Measurements from ENCODE around the gene TSTD1. TPM values are rescaled to one million over a fixed set of nuclear protein-coding genes. Genes with fewer than 3 reads are reported as not detected.

Gene TSTD1
- 38.3 and 82.1 TPM in 2 replicates for total RNA-seq

DNA sequence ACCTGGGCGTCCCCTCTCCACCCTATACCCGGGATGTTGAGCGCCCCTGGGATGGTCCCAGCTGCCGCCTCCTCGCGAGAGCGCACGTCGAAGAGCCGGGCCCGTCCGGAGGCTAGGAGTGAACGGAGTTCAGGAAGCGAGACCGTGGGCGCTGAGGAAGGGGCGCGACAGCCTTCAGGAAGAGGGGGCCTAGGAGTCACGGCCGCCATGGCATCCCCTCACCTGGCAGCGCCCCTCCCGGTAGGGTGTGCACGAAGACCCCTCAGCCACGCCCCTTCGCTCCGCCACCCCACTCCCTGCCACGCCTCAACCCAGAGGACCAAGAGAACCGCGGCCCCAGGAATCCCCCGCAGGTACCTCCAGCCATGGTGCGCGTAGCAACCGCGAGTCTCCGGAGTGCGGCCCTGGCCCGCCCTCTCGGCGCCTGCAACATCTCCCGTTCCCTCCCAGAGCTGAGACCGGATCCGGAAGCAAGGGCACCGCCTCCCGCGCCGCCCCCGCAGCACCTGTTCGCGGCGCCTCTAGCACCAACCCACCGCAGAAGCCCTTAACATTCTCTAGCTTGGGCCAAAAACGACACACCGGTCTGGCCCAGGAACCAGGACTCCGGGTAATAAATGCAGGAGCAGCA lies at the start of gene TSTD1:
Gene TSTD1 (minus strand): TSS at position 442 of the 631 bp plus-strand sequence. CDS start 75 bp downstream, at position 367.

DNA sequence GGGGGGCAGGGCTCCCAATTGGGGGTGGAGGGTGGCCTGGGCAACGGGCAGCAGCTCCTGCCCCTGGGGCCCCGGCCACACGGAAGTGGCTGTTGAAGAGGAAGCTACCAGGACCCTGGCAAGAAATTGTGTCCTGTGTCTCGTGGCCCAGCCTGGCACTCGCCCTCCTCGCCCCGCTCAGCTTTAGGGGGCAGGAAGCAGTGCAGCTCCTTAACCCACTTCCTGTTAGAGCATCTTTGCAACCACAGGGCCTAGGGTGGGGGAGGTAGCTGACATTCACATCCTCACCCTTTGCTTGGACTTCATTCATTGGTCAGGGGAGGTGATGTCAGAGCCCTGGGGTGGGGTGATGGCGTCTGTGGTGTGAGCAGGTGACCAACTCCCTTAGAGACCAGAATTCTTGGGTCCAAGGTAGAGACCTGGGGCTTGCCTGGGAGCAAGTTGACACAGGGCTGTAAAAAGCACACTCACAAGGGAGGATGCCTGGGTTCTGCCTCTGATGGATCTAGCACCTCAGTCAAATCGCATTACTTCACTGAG lies 31.0 kb upstream of the TSTD1 start, which contains the start of gene ARHGAP30:
Gene ARHGAP30 (minus strand): TSS at position 161 of the 540 bp plus-strand sequence. CDS start 267 bp downstream, outside the sequence.

GRCh38 chr1:161045736-161046604 lies 7.2 kb upstream of the TSTD1 start, which contains the start of gene USF1:
Gene USF1 (minus strand): TSS chr1:161045977. CDS start chr1:161043275, 2,702 bp downstream.

DNA sequence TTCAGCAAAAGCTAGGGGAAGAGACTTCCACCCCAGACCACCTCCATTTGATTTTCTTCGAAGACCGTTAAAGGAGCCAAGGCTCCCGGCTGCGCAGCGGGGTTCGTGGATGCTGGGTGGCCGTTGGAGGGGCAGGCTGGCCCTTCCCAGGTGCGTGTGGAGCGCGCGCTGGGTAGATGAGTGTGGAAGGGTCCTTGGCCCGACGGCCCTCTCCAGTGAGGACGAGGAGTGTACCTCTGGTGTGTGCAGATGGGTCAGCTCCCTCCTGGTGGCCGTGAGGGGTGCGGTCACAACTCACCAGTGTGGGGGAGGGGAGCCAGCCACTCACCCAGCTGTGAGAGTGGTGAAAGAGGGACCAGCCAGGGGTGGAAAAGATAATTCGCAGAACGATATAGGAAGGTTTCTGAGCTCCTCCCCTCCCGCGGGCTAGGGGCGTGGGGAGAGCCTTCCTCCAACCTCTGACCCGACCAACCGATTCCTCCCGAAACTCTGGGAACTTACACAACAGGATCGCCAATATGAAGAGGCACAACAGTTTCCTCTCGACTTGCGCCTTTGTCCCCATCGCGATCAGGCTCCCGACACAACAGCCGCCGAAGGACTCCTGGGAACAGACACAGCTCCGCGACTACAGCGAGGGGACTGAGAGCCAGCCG lies 18.1 kb downstream of the TSTD1 start, which contains the start of gene F11R:
Gene F11R (minus strand): TSS at position 644 of the 656 bp plus-strand sequence. CDS start 79 bp downstream, at position 565.

Other genes with a start within 250 kb of the TSTD1 start
- not detected in 2 replicates for gene LY9, start 242.8 kb downstream of the TSTD1 start, total RNA-seq
- gene CD244, start 176.1 kb downstream of the TSTD1 start, total RNA-seq, result not detected in 2 replicates
- gene ITLN1, start 153.8 kb downstream of the TSTD1 start, total RNA-seq, result not detected in 2 replicates
- not detected in 2 replicates for gene ITLN2, start 84.2 kb downstream of the TSTD1 start, total RNA-seq
- 104 and 115 TPM in 2 replicates for gene F11R, start 17.8 kb downstream of the TSTD1 start, total RNA-seq
- gene USF1, start 7.0 kb upstream of the TSTD1 start, total RNA-seq, result 81.5 and 113 TPM in 2 replicates
- gene ARHGAP30, start 30.9 kb upstream of the TSTD1 start, total RNA-seq, result not detected in 2 replicates
- gene NECTIN4, start 50.6 kb upstream of the TSTD1 start, total RNA-seq, result 0.15 and 0.32 TPM in 2 replicates
- gene KLHDC9, start 59.4 kb upstream of the TSTD1 start, total RNA-seq, result 0.65 and 2.9 TPM in 2 replicates
- gene PFDN2, start 79.1 kb upstream of the TSTD1 start, total RNA-seq, result 96.8 and 148 TPM in 2 replicates
- 9.7 and 14.7 TPM in 2 replicates for gene NIT1, start 79.1 kb upstream of the TSTD1 start, total RNA-seq
- gene DEDD, start 93.7 kb upstream of the TSTD1 start, total RNA-seq, result 31.2 and 35.4 TPM in 2 replicates
- 105 and 141 TPM in 2 replicates for gene UFC1, start 115.0 kb upstream of the TSTD1 start, total RNA-seq
- 3.3 and 5.5 TPM in 2 replicates for gene USP21, start 120.5 kb upstream of the TSTD1 start, total RNA-seq
- 16.3 and 17.5 TPM in 2 replicates for gene PPOX, start 127.5 kb upstream of the TSTD1 start, total RNA-seq
- gene B4GALT3, start 138.5 kb upstream of the TSTD1 start, total RNA-seq, result 18.5 and 19.8 TPM in 2 replicates
- gene ADAMTS4, start 160.1 kb upstream of the TSTD1 start, total RNA-seq, result 16.0 and 16.6 TPM in 2 replicates
- gene NDUFS2, start 163.4 kb upstream of the TSTD1 start, total RNA-seq, result 206 and 233 TPM in 2 replicates
- gene FCER1G, start 176.3 kb upstream of the TSTD1 start, total RNA-seq, result not detected in 2 replicates
- gene APOA2, start 184.7 kb upstream of the TSTD1 start, total RNA-seq, result not detected in 2 replicates
- gene TOMM40L, start 187.1 kb upstream of the TSTD1 start, total RNA-seq, result 15.9 and 21.9 TPM in 2 replicates
- gene NR1I3, start 199.2 kb upstream of the TSTD1 start, total RNA-seq, result not detected in 2 replicates
- gene PCP4L1, start 219.8 kb upstream of the TSTD1 start, total RNA-seq, result not detected in 2 replicates

All from epithelial cell of umbilical artery (primary cell).